ENCODE results near the gene SORCS2.

Gene SORCS2

GRCh38 chr4:7342223-7343080, 150.1 kb downstream of the SORCS2 start:
- DNase-seq, result no peak

DNA sequence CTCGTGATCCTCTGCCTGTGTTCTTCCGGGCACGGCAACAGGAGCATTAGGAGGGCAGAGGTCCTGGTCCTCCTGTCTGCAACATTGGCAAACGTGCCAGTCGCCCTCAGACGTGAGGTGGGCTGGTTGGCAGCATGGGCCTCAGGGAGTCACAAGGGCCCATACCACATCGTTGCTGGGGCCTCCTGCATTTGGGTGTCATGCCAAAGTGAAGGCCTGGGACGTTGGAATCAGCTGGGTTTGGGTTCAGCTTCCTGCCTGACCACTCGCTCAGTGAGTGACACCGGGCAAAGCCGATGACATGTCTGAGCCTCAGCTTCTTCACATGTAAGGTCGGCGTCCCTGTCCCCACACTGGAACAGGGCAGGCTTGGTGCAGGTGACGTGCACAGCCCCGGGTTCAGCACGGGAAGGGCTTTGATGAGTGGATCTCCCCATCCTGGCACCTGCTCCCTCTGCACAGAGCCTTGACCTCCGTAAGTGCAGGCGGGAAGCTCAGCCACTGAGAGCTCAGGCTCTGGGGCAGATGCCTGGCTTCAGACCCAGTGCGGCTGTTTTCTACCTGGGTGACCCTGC, 150.8 kb downstream of the SORCS2 start:
- no peak for DNase-seq

DNA sequence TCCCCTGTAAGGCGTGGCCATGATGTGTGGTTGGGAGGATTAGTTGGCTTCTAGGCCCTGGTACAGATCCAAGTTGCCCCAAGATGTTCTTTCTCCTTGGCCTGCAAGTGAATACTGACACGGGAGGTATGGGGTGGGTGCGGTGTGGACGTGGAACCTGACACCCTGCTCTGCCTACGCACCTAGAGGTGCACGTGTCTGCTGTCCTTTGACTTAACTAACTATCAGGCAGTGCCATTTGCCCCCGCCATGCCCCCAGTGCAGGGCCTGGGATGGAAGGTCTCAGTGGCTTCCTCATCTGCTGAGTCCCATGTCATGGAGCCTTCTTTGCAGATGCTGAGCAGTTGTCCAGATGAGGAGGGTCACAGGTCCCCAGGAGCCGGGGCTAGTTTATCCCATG, 151.6 kb downstream of the SORCS2 start:
- no peak for DNase-seq

DNA sequence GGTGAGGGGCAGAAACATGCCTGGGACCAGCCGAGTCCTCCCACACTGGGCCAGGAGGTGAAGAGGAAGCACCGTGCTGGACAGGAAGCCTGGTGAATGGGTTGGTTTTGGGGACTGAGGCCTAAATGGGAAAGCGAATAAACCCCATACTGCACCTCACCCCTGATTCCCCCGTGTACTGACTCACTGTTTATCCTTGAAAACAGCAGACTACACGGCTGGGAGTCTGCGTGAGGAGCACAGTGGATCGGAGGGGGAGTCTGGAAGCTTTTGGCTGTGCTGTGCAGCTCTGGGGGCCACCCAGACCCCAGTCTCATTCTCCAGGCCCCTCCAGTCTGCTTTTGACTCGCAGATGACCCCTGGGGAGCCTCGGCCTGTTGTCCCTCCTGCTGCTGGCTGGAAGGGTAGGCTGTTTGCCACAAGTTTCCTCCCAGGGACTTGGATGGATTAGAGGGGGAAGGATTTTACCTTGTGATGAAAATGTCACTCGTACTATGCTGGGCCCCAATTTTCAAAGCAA, 152.4 kb downstream of the SORCS2 start:
- DNase-seq, result no peak

- no peak for DNase-seq
These were observed 155.6 kb downstream of the SORCS2 start for GRCh38 chr4:7347981-7348380.

GRCh38 chr4:7348946-7349900, 156.9 kb downstream of the SORCS2 start:
- DNase-seq, result no peak

- no peak for DNase-seq
These were observed 158.1 kb downstream of the SORCS2 start for GRCh38 chr4:7350396-7350795.

GRCh38 chr4:7351014-7351413, 158.7 kb downstream of the SORCS2 start:
- DNase-seq, result no peak

- no peak for DNase-seq
These were observed 160.1 kb downstream of the SORCS2 start for GRCh38 chr4:7352486-7352885.

- no peak for DNase-seq
These were observed 160.9 kb downstream of the SORCS2 start for GRCh38 chr4:7353046-7353790.

DNA sequence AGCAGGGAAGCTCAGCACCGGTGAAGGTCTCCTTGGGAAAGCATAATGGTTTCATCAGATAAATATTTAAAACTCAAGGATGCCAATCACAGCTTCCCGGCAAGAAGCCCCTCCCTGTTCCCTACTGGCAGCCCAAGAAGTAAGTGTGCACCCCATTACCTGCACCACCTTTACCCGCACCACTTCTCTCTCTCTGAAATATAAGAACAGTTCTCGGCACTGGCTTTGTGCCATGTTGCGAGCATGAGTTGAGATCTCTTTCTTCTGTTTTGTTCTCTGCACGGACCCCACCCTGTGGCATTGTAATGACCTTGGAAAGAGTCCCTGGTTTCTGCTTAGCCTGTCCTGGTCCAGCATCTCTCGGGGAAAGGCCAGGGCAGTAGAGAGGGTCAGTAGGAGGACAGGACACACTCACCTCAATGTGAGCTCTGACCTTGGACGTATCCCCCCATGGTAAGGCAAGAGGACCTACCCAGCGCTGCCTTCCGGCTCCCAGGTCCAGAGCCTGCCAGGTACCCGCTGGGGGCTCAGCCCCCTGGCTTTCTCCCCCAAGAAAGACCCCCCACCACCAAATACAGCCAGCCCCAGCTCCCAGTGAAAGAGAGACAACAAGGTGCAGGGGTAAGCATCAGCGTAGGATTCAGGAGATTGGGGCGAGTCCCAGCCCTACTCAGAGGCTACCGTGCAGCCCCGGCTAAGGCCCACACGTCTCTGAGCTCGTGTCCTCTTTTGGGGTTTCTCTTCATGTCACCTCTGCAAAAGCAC, 161.7 kb downstream of the SORCS2 start:
- DNase-seq, result no peak

DNA sequence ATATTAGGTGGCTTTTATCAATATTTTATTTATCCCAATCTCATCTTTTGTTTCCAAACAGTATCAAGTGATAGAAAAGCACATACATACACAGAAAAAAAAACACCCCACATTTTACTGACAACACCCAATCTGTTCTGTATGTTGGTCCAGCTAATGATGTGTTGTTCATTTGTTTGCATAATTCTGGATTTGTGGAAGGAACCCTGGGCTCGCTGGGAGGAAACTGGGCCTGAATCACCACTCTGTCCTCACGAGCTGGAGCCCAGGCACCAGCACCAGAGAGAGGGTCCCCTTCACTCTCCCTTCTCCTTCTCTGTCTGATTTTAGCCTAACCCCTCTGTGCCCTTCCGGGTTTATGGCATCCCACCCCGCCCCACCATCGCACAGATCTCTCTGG, 162.6 kb downstream of the SORCS2 start:
- no peak for DNase-seq

DNA sequence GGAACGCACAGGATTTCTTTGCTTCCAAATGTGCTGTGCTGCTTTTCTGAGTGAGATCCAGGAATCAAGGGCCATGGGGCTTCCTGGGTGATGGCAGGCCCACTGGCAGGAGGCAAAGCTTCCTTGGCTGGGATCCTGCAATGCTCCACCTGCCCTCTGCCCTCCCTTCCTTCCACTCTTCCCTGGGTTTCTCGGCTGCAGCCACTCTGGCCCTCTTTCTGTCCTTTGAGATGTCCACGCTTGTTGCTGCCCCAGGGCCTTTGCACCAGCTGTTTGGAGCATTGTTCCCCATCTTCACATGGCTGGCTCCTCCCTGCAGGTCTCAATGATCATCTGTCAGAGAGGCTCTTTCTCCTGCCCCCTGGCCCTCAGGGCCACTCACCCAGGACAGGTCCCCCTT, 163.5 kb downstream of the SORCS2 start:
- no peak for DNase-seq

GRCh38 chr4:7356667-7357310, 164.5 kb downstream of the SORCS2 start:
- no peak for DNase-seq

DNA sequence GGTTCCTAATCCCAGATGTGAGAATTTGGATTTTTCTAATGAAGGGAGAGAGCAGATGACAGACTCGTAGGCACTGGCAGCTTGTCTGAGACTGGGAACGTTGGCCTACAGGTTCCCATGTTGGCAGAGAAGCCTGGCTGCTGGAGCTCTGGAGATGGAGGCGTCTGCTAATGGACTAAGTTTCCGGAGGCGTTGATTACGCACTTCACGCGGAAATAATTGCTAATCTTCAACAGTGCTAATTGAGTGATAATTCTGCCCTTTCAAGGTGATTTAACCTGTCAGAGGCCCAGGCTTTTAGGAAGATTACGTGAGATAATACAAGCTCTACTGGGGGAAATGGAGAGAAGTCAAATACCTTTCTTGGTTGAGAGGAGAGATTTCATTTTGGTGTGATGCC, 165.0 kb downstream of the SORCS2 start:
- DNase-seq, result no peak

GRCh38 chr4:7358100-7358735, 165.9 kb downstream of the SORCS2 start:
- DNase-seq, result no peak

DNA sequence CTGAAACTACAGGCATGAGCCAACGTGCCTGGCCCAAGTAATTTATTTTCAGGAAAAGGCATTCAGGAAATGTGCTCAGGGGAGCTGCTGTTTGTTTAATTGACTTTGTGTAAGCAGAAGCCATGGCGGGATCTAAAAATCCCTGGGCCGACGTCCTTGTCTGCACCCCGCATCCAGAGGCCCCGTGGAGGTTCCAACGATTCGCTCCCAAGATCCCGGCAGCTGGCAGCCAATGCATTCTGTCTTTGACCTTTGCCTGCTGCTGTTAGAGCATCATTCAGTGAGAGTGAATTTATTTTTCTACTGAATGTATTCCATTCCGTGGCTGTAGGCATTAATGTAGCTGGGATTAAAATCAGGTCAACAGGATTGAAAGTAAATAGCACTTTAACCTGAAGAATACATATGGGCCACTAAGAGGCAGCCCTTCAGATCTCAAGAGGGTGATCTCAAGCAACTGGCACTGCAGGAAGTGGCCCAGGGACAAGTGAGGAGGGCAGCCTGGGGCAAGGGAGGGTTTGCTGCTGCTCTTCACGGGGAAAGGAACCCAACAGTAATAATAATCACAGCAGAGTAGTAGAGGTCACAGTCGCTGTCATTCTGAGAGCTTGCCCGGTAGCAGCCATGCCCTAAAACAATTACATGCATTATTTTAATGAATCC, 167.2 kb downstream of the SORCS2 start:
- no peak for DNase-seq

DNA sequence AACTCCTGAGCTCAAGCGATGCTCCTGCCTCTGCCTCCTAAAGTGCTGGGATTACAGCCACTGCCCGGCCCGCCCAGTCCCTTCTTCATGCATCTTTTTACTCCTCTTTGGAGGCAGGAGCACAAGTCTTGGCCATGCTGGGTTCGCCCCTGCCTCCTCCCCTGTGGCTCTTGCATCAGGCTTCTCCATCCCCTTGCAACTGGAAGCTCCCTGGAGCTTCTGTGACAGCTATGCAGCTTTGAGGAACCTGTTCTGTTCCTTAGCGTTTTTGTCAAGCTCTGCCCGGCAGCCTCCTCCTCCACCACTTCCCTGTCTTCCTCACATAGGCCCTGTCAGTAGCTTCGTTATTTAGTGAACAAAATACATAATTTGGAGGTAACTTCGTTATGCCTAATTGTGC, 168.5 kb downstream of the SORCS2 start:
- no peak for DNase-seq

- DNase-seq, result no peak
These were observed 169.1 kb downstream of the SORCS2 start for GRCh38 chr4:7361280-7361895.

GRCh38 chr4:7362341-7362740, 170.0 kb downstream of the SORCS2 start:
- DNase-seq, result no peak
